Activated naive CD8-positive, alpha-beta T cell treated with anti-CD3 and anti-CD28 coated beads for 36 hours (primary cell): ENCODE results near the gene AHCY. TPM values are rescaled to one million over a fixed set of nuclear protein-coding genes. Genes with fewer than 3 reads are reported as not detected.
"Not testable (repeated sequence)": the region's sequence is repeated elsewhere in the genome, so short reads cannot be mapped to it uniquely, and the experiment has no call there.

ENCODE experiments used
- DNase-seq: peaks from one replicate; pipeline ENCODE4 v3.0.0; 2021
- H3K27ac Mint-ChIP-seq: one replicate; pipeline ENCODE4 v1.8.0; 2022; ENCODE audit warnings: mild to moderate bottlenecking, moderate library complexity, mixed read lengths
- H3K27me3 Mint-ChIP-seq: one replicate; pipeline ENCODE4 v1.8.0; 2022; ENCODE audit warnings: mild to moderate bottlenecking, mixed read lengths
- H3K36me3 Mint-ChIP-seq: one replicate; pipeline ENCODE4 v1.8.0; 2021; ENCODE audit warnings: mild to moderate bottlenecking, mixed read lengths
- H3K4me1 Mint-ChIP-seq: one replicate; pipeline ENCODE4 v1.8.0; 2021; ENCODE audit warnings: mixed read lengths
- H3K4me3 Mint-ChIP-seq: one replicate; pipeline ENCODE4 v1.8.0; 2022; ENCODE audit warnings: mild to moderate bottlenecking, moderate library complexity, mixed read lengths
- H3K9me3 Mint-ChIP-seq: one replicate; pipeline ENCODE4 v1.8.0; 2022; ENCODE audit warnings: mixed read lengths
- total RNA-seq, 2 experiments: library from RNA; stranded (reverse); gene quantifications; one replicate each; pipeline ENCODE4 v1.2.3, GENCODE V29; 2021

Gene AHCY
- total RNA-seq, 2 experiments from 2014 or later: 245 to 254 TPM

DNA sequence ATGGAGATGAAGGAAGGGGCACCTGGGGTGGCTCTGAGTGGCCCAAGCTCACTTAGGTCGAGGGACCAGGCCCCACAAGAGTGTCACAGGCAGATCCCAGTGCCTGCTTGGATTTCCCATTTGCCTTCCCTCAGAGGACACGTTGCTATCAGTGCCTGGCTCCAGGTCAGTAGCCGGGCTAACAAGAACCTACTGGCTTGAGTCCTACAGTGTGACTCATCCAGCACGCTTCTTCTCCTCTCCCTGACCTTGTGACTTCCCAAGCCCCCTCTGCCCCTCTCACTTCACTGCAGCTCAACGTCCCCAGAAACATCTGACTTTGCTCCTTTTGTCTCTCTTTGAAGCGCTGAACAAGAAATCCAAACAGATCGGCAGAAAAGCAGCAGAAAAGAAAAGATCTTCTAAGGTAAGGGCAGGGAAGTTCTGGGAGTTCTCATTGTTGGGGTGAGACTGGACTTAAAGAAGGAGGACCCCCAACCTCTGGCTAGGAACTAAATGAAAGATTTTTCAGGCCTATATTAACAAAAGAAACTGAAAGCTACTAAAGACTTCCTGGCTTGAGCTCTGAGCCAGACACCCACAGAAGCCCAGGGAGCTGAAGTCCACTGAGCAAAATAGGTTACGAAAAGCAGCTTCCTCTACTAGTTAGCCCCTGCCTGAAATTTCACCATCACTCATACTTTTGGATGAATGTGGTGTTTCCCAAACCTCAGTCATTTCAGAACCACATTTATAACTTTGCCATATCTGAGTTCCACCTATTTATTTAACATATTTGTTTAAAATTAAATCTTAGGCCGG, 40.5 kb downstream of the AHCY start:
- no peaks in the 10 kb centered on the region for H3K4me1 Mint-ChIP-seq
- H3K27me3 Mint-ChIP-seq: no peaks in the 10 kb centered on the region
- H3K36me3 Mint-ChIP-seq: peaks cover 2% of the 10 kb centered on the region
- DNase-seq: no peak
- no peaks in the 10 kb centered on the region for H3K9me3 Mint-ChIP-seq
- H3K27ac Mint-ChIP-seq: no peak overlapping the region
- H3K4me3 Mint-ChIP-seq: no peak overlapping the region

GRCh38 chr20:34260208-34260942, 42.8 kb downstream of the AHCY start:
- no peak overlapping the region for H3K27ac Mint-ChIP-seq
- no peaks in the 10 kb centered on the region for H3K9me3 Mint-ChIP-seq
- no peaks in the 10 kb centered on the region for H3K27me3 Mint-ChIP-seq
- no peaks in the 10 kb centered on the region for H3K36me3 Mint-ChIP-seq
- DNase-seq: no peak
- no peak overlapping the region for H3K4me3 Mint-ChIP-seq
- H3K4me1 Mint-ChIP-seq: no peaks in the 10 kb centered on the region

GRCh38 chr20:34256629-34257124, 46.5 kb downstream of the AHCY start:
- DNase-seq: no peak
- Mint-ChIP-seq H3K9me3 (no peaks in the 10 kb centered on the region), H3K27ac (no peak overlapping the region), H3K4me3 (no peak overlapping the region), H3K27me3 (no peaks in the 10 kb centered on the region), H3K4me1 (no peaks in the 10 kb centered on the region), H3K36me3 (no peaks in the 10 kb centered on the region)

DNA sequence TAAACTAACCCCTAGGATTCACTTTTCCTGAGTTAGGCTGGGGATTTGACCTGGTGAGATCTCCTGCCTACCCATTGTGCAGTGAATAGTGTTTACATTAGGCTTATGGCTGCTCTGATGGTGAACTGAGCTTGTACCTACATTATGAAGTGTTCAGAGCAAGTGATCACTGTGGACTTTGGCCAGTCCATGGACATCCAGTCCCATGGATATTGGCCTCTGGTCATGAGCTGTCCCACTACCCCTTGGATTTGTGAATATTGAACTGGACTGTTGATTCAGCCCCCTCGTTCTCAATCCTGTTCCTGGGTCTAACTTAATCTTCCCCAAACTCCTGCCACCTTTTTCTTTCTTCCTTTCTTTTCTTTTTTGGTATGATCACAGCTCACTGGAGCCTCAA, 48.2 kb downstream of the AHCY start:
- H3K27me3 Mint-ChIP-seq: no peaks in the 10 kb centered on the region
- H3K27ac Mint-ChIP-seq: no peak overlapping the region
- H3K9me3 Mint-ChIP-seq: no peaks in the 10 kb centered on the region
- H3K4me1 Mint-ChIP-seq: no peaks in the 10 kb centered on the region
- no peak for DNase-seq
- H3K36me3 Mint-ChIP-seq: no peaks in the 10 kb centered on the region
- H3K4me3 Mint-ChIP-seq: no peak overlapping the region

DNA sequence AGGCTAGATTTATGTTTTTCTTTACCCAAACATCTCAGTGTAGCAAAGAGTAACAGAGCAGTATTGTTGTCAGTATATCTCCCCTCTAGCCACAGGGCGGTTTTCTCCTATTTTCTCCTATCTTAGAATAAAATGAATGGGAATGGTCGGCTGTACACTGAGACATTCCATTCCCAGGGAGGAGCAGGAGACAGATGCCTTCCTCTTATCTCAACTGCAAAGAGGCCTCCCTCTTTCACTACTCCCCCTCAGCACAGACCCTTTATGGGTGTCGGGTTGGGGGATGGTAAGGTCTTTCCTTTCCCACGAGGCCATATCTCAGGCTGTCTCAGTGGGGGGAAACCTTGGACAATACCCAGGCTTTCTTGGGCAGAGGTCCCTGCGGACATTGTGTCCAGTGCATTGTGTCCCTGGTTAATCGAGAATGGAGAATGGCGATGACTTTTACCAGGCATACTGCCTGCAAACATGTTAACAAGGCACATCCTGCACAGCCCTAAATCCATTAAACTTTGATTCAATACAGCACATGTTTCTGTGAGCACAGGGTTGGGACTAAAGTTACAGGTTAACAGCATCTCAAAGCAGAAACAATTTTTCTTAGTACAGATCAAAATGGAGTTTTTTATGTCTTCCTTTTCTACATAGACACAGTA, 50.6 kb downstream of the AHCY start:
- not testable (repeated sequence) for H3K4me1 Mint-ChIP-seq, H3K27ac Mint-ChIP-seq, H3K36me3 Mint-ChIP-seq, DNase-seq, H3K9me3 Mint-ChIP-seq, H3K27me3 Mint-ChIP-seq, H3K4me3 Mint-ChIP-seq

DNA sequence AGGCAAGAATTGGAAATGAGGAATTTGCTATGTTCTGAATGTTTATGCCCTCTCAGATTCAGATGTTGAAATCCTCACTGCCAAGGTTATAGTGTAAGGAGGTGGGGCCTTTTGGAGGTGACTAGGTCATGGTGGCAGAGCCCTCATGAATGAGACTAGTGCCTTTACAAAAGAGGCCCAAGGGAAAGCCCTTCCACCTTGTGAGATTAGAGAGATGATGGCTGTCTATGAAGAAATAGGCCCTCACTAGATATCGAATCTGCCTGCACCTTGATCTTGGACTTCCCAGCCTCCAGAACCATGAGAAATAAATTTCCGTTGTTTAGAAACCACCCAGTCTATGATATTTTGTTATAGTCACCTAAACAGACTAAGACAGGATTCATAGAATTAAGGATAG, 51.5 kb downstream of the AHCY start:
- Mint-ChIP-seq H3K9me3 (no peaks in the 10 kb centered on the region), H3K4me1 (peaks cover 9% of the 10 kb centered on the region), H3K36me3 (no peaks in the 10 kb centered on the region), H3K27me3 (no peaks in the 10 kb centered on the region), H3K27ac (no peak overlapping the region), H3K4me3 (no peak overlapping the region)
- DNase-seq: no peak

GRCh38 chr20:34250005-34250404, 53.1 kb downstream of the AHCY start:
- no peak for DNase-seq
- Mint-ChIP-seq H3K4me1 (peaks cover 9% of the 10 kb centered on the region), H3K27ac (no peak overlapping the region), H3K36me3 (no peaks in the 10 kb centered on the region), H3K4me3 (no peak overlapping the region), H3K9me3 (no peaks in the 10 kb centered on the region), H3K27me3 (no peaks in the 10 kb centered on the region)

DNA sequence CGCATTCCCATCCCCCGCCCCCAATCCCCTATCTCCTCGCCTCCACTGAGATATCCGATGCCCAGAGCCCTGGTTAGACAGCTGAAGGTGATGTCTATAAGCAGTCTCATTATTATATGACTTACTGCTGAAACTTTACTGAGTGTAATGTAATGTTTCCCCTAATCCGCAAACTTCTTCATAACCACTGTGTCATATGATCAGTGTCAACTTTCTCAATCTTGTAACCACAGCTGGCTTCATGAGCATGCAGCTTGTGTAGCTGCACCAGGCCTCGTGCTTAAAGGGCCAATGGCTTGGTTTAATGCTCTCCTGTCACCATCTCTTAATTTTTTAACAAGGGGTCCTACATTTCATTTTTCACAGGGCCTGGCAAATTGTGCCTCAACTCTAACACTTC, 53.9 kb downstream of the AHCY start:
- H3K9me3 Mint-ChIP-seq: no peaks in the 10 kb centered on the region
- H3K4me3 Mint-ChIP-seq: no peak overlapping the region
- no peak for DNase-seq
- no peaks in the 10 kb centered on the region for H3K27me3 Mint-ChIP-seq
- H3K4me1 Mint-ChIP-seq: peaks cover 9% of the 10 kb centered on the region
- H3K27ac Mint-ChIP-seq: no peak overlapping the region
- H3K36me3 Mint-ChIP-seq: no peaks in the 10 kb centered on the region

DNA sequence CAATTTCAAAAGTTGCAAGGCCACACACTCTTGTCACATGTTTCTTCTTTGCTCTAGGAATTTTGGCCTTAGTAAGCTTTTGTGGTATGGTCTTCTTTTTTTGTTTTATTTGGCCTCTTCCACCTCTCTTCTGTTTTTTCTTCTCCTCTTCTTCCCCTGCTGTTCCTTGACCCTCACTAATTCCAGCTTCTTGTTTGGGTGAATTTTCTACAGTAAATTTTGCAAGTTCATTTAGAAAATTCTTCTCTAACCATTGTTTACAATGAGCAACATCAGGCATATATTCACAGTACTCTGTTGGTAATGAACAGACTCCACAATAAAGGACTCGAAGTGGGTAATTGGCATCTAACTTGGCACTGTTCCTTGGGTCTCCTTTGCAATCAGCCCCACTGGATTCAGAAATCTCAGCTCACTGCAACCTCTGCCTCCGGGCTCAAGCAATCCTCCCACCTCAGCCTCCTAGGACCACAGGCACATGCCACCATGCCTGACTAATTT, 57.0 kb downstream of the AHCY start:
- Mint-ChIP-seq H3K27ac (no peak overlapping the region), H3K9me3 (no peaks in the 10 kb centered on the region), H3K27me3 (no peaks in the 10 kb centered on the region), H3K36me3 (no peaks in the 10 kb centered on the region), H3K4me1 (peaks cover 17% of the 10 kb centered on the region), H3K4me3 (no peak overlapping the region)
- no peak for DNase-seq

- H3K9me3 Mint-ChIP-seq: peaks cover 3% of the 10 kb centered on the region
- DNase-seq: no peak
- H3K36me3 Mint-ChIP-seq: peaks cover under 1% of the 10 kb centered on the region
- no peak overlapping the region for H3K27ac Mint-ChIP-seq
- peaks cover 15% of the 10 kb centered on the region for H3K4me1 Mint-ChIP-seq
- no peaks in the 10 kb centered on the region for H3K27me3 Mint-ChIP-seq
- H3K4me3 Mint-ChIP-seq: no peak overlapping the region
Measured at GRCh38 chr20:34243377-34243776, 59.8 kb downstream of the AHCY start.

DNA sequence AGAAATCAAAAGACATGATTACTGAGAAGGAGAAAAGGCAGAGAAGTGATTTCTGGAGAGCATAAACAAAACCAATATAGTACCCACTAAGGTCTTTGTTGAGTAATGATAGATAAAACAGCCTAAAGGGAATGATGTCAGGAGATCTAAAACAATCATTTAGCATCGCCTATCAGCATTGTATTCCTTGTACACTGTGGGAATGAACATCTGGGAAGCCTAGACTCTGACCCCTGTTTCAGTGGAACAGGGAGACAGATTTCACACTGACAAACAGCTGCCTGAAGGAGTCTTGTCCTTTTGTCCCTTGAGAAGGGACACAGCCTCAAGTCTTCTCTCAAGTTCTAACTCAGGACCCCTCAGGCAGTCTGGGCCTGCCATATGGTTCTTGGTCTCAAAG, 60.3 kb downstream of the AHCY start:
- Mint-ChIP-seq H3K27ac (no peak overlapping the region), H3K36me3 (peaks cover 3% of the 10 kb centered on the region), H3K4me3 (no peak overlapping the region), H3K27me3 (no peaks in the 10 kb centered on the region), H3K9me3 (peaks cover 8% of the 10 kb centered on the region), H3K4me1 (peaks cover 15% of the 10 kb centered on the region)
- no peak for DNase-seq

DNA sequence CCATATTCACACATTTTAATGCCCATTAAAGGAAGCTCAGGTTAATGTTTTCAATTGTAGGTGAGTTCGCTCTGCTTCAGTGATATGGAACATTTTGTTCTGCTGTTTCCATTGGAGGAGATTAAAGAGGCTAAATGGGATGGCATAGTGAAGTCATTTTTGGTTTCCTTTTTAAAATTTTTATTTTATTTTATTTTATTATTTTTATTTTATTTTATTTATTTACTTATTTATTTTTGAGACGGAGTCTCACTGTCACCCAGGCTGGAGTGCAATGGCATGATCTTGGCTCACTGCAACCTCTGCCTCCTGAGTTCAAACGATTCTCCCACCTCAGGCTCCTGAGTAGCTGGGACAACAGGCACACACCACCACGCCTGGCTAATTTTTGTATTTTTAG, 61.1 kb downstream of the AHCY start:
- Mint-ChIP-seq H3K9me3 (peaks cover 16% of the 10 kb centered on the region), H3K4me1 (peaks cover 13% of the 10 kb centered on the region)
- DNase-seq, H3K36me3 Mint-ChIP-seq, H3K27me3 Mint-ChIP-seq, H3K27ac Mint-ChIP-seq, H3K4me3 Mint-ChIP-seq: not testable (repeated sequence)

GRCh38 chr20:34240693-34241615, 62.2 kb downstream of the AHCY start, which contains the start of gene ASIP:
Gene ASIP (plus strand): TSS chr20:34241423. CDS start chr20:34260375, 18,952 bp downstream.
- DNase-seq: no peak
- Mint-ChIP-seq H3K4me3 (no peak within 1 kb of the TSS), H3K27me3 (no peaks in the 10 kb centered on the region)

GRCh38 chr20:34240121-34240520, 63.0 kb downstream of the AHCY start:
- H3K27ac Mint-ChIP-seq: no peak overlapping the region
- H3K27me3 Mint-ChIP-seq: no peaks in the 10 kb centered on the region
- H3K4me3 Mint-ChIP-seq: no peak overlapping the region
- no peak for DNase-seq
- peaks cover 3% of the 10 kb centered on the region for H3K36me3 Mint-ChIP-seq
- peaks cover 13% of the 10 kb centered on the region for H3K4me1 Mint-ChIP-seq
- peaks cover 17% of the 10 kb centered on the region for H3K9me3 Mint-ChIP-seq

More at GRCh38 chr20:34240693-34241615, 62.2 kb downstream of the AHCY start, which contains the start of gene ASIP:
- peak within 1 kb of the TSS; percentile 42 for H3K27ac Mint-ChIP-seq
- H3K4me1 Mint-ChIP-seq: peaks cover 13% of the 10 kb centered on the region
- peaks cover 16% of the 10 kb centered on the region for H3K9me3 Mint-ChIP-seq
- peaks cover 3% of the 10 kb centered on the region for H3K36me3 Mint-ChIP-seq
